ENCODE results near the gene LAGE3.
A peak's percentile ranks its signal among the peaks of the same experiment; 100 is the strongest.

Gene LAGE3, protein sequence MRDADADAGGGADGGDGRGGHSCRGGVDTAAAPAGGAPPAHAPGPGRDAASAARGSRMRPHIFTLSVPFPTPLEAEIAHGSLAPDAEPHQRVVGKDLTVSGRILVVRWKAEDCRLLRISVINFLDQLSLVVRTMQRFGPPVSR

DNA sequence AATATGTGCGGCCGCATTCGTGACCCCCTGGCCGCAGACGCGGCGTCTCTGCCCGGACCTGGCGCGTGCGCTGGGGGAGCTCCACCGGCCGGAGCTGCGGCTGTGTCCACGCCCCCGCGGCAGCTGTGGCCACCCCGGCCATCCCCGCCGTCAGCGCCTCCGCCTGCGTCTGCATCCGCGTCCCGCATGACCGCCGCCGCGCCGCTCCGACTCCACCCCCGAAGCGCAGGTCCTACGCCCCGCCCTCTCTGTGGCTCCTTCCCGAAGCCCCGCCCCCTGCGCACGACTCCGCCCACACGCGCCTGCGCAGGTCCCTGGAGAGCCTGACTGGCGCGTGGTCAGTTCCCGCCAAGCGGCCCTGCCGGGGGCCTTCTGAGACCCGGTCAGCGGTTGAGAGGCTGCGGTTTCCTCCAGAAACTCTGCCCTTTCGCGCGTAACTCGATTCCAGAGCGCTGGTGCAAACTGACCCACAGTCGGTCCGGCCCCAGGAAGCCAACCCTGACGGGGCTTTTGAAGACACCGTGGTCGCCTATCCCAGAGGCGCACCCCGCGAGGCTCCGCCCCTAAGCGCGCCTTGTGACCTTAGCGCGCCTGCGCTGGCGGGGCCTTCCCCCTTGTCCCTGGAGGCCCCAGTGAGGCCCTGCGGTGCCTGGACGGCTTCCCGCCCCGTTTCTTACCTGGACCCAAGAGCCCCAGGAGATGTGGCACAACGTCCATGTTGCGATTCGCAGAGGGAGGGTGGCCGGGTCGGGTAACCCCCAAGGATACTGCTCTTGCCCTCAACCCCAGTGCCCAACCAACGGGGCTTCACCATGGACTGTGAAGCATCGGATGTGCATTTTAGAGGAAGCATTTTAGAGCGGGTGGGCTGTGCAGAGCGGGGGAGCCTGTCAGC is at the start of gene LAGE3:
Gene LAGE3, minus strand, starts transcription at position 554 of the 895 bp plus-strand sequence. Its CDS starts 366 bp downstream, at position 188.
- peaks cover 20% of the 10 kb centered on the region for H3K36me3 Mint-ChIP-seq (ENCODE audit: low read depth)
- peaks cover 16% of the 10 kb centered on the region for H3K9me3 Mint-ChIP-seq
- peaks cover 4% of the 10 kb centered on the region for H3K4me1 Mint-ChIP-seq
- peaks cover 3% of the 10 kb centered on the region for H3K27me3 Mint-ChIP-seq (ENCODE audit: low read depth)
- H3K4me3 Mint-ChIP-seq: peak within 1 kb of the TSS; percentile 83 to 87 (median 86)
- H3K27ac Mint-ChIP-seq: peak within 1 kb of the TSS; percentile 35 to 77 (median 64)
- TF ChIP-seq, protein P1, sequence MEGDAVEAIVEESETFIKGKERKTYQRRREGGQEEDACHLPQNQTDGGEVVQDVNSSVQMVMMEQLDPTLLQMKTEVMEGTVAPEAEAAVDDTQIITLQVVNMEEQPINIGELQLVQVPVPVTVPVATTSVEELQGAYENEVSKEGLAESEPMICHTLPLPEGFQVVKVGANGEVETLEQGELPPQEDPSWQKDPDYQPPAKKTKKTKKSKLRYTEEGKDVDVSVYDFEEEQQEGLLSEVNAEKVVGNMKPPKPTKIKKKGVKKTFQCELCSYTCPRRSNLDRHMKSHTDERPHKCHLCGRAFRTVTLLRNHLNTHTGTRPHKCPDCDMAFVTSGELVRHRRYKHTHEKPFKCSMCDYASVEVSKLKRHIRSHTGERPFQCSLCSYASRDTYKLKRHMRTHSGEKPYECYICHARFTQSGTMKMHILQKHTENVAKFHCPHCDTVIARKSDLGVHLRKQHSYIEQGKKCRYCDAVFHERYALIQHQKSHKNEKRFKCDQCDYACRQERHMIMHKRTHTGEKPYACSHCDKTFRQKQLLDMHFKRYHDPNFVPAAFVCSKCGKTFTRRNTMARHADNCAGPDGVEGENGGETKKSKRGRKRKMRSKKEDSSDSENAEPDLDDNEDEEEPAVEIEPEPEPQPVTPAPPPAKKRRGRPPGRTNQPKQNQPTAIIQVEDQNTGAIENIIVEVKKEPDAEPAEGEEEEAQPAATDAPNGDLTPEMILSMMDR (IDR thresholded peaks at IDR 0.05; ENCODE audit: unreplicated experiment in 3 of 3): no peak

DNA sequence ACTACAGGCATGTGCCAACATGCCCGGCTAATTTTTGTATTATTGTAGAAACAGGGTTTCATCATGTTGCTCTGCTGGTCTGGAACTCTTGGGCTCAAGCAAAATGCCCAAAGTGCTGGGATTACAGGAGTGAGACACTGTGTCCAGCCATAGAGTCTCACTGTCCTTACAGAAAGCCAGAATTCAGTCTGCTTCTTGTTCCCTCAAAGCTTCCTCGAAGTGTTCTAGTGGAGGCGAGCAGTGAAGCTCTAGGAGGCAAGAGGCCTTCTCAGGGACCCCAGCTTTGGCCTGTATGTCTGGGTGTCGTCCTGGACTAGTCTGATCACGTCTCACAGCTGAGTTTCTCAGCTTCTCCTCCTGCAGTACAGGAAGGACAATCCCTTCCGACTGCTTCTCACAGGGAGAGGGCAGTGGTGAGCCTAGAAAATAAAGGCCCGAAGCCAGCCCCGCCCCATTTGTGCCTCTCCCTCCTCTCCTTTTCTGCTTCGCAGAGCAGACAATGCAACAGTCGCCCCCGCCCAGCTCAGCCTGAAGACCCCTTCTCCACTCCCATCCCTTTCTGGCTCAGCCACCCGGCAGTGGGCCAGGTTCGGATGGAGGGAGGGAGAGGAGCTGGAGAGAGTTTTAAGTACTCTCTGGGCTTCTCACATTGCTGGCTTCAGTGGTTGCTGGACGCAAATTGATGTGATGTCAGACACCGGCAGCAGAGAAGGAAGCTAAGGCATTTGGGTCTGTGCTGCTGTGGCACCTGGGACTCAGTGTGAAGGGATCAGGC is 48.0 kb upstream of the LAGE3 start:
- TF ChIP-seq, protein P1 (IDR thresholded peaks at IDR 0.05; ENCODE audit: unreplicated experiment in 3 of 3): peak; percentile 47 to 58 (median 48)
- peaks cover 9% of the 10 kb centered on the region for H3K9me3 Mint-ChIP-seq
- H3K4me1 Mint-ChIP-seq: peaks cover 15% of the 10 kb centered on the region

DNA sequence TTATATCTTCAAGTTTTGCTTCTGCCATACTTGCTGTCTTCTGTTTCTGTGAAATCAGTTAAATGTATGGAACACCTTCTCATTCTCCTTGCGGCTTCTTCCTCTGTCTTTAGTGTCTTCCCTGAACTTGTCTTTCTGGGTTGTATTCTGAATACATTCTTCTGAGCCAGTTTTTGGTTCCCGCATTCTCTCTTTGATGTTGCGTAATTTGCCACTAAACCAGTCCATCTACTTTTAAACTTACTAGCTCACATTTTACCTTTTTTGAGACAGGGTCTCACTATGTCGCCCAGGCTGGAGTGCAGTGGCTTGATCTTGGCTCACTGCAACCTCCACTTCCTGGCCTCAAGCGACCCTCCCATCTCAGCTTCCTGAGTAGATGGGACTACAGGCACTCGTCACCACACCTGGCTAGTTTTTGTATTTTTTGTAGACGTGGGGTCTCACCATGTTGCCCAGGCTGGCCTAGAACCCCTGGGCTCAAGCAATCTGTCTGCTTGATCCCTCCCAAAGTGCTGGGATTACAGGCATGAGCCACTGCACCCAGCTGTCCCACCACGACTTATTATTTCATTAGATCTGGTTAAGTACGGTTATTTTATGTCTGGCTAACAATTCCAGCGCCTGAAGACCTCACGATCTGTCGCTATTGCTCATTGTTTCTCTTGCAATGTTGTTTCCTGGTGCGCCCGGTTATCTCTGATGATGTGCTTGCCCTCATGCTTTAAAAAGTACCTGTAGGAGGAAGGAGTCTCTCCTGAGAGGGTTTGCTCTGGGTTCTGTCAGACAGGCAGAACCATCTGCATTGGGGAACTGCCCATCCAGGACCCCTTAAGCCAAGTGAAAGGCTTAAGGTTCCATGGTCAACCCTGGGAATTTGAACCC is 46.8 kb upstream of the LAGE3 start:
- Mint-ChIP-seq H3K9me3 (peaks cover 9% of the 10 kb centered on the region), H3K27ac (peak overlapping the region; percentile 97 to 99 (median 99)), H3K36me3 (ENCODE audit: low read depth) (no peaks in the 10 kb centered on the region), H3K4me3 (no peak overlapping the region), H3K4me1 (peaks cover 15% of the 10 kb centered on the region), H3K27me3 (ENCODE audit: low read depth) (no peaks in the 10 kb centered on the region)
- TF ChIP-seq, protein P1 (IDR thresholded peaks at IDR 0.05; ENCODE audit: unreplicated experiment in 3 of 3): no peak

More for the DNA sequence above, 48.0 kb upstream of the LAGE3 start:
- Mint-ChIP-seq H3K27ac (peak overlapping the region; percentile 97 to 99 (median 99)), H3K36me3 (ENCODE audit: low read depth) (no peaks in the 10 kb centered on the region), H3K27me3 (ENCODE audit: low read depth) (no peaks in the 10 kb centered on the region), H3K4me3 (peak overlapping the region; percentile 46 to 71 (median 71))

DNA sequence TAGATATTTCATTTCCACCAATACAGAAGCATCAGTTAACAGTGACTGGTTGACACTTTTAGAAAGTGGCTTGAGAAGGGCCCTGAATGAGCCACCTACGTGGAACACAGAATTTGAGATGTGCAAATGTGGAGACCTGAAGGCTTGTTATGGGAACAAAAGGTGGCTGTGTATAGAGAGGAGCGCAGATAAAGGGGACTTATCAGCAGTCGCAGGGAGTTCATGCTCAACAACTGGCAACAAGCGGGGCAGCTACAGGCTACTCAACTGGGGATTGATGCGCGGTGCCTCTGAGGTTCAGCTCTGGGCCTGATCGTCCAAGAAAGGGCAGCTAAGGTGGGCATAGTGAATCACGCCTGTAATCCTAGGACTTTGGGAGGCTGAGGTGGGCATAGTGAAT is 40.3 kb upstream of the LAGE3 start:
- no peaks in the 10 kb centered on the region for H3K27me3 Mint-ChIP-seq (ENCODE audit: low read depth)
- H3K9me3 Mint-ChIP-seq: peaks cover 14% of the 10 kb centered on the region
- H3K4me1 Mint-ChIP-seq: peaks cover 24% of the 10 kb centered on the region
- H3K27ac Mint-ChIP-seq: no peak overlapping the region
- TF ChIP-seq, protein P1 (IDR thresholded peaks at IDR 0.05; ENCODE audit: unreplicated experiment in 3 of 3): no peak
- no peak overlapping the region for H3K4me3 Mint-ChIP-seq
- H3K36me3 Mint-ChIP-seq (ENCODE audit: low read depth): no peaks in the 10 kb centered on the region

DNA sequence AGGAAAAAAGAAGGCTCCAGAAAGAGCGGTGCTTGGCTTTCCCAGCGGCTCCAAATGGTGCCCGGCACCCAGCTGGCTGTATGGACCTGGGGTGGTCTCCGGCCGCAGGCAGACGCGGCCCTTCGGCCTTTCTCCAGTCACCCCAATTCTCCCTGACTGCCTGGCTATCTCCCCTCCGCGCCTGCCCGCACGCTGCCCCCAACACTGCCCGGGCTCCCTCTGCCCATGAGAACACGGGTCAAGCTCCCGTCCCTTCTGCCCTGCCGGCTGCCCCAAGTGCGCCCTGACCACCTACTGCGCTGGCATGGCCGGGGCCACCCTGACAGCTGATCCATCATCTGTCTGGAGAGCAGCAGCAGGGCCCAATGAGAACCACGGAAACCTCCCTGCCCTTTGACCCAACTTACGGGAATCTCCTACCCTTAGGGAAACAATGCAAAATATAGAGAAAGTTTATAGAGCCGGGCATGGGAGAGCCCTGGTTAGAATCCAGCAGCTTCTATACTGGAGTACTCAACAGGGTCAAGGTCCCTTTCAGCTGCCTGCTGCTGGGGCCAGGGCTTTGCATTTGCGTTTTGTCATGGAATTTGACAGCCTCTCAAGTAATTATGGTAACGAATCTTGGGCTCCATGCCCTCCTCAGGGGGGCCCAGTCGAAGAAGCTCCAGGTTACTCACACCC is 38.2 kb upstream of the LAGE3 start:
- peaks cover 24% of the 10 kb centered on the region for H3K4me1 Mint-ChIP-seq

More for the DNA sequence above, 38.2 kb upstream of the LAGE3 start:
- TF ChIP-seq, protein P1 (IDR thresholded peaks at IDR 0.05; ENCODE audit: unreplicated experiment in 3 of 3): no peak
- Mint-ChIP-seq H3K36me3 (ENCODE audit: low read depth) (peaks cover 7% of the 10 kb centered on the region), H3K9me3 (peaks cover 16% of the 10 kb centered on the region), H3K27ac (peak overlapping the region; percentile 99 to 100 (median 99)), H3K27me3 (ENCODE audit: low read depth) (no peaks in the 10 kb centered on the region), H3K4me3 (peak overlapping the region; percentile 84 to 92 (median 88))
